OCI-M1 (cell line): ENCODE measurements around the gene SFXN5.

ENCODE experiments used
- DNase-seq: peaks from one replicate; lab custom pipeline; 2025; lab: John Stamatoyannopoulos, UW

Gene SFXN5

DNA sequence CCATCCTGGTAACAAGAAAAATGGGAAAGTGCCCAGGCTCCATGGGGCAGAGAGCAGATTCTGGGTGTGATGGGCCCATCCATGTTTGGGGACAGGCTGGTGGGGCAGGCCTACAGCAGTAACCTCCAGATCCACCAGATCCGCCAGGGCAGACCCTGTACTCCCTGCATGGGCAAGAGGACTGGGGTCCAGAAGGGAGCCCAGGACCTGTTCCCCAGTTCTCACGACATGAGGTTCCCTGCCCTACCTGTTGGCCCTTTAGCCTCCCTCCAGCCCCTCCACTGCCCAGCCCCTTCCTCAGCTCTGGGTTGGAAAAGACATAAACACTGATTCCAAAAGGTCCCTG, 115.5 kb downstream of the SFXN5 start:
- no peak for DNase-seq

DNA sequence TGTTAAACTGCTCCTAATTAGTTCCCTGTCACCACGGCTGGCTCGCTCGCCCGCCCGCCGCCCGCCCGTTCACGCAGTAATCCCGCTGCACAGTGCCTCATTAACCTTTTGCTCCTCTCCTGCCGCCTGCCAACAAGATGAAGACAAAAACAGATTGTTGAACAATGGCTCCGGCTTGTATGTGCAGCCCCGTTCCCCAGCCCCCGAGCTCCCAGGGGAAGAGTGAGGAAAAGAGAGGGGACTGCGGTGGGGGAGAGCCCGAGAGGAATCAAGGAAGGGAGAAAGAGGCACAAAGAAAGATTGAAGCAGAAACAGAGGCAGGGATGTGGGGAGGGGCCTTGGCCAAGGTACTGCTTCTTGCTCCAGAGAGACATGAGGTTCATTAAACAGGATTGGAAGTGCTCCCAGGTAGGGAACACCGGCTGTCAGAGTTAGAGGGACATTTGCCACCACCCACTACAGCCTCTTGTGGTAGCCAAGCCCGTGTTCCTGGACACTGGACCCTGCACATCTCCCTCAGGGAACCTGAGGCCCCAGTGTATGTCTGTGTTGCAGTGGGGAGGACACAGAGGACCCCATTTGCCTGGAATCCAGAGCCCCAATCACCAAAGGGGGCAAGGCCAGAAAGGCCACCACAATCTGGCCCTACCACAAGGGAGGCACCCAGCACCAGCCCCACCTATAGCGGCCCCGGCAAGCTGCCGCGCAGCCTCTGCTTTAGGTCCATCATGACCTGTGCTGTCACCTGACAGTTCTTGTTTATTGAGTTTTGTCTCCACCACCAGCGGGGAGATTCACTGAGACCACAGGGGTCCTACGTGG, 116.1 kb downstream of the SFXN5 start:
- DNase-seq, result no peak

DNA sequence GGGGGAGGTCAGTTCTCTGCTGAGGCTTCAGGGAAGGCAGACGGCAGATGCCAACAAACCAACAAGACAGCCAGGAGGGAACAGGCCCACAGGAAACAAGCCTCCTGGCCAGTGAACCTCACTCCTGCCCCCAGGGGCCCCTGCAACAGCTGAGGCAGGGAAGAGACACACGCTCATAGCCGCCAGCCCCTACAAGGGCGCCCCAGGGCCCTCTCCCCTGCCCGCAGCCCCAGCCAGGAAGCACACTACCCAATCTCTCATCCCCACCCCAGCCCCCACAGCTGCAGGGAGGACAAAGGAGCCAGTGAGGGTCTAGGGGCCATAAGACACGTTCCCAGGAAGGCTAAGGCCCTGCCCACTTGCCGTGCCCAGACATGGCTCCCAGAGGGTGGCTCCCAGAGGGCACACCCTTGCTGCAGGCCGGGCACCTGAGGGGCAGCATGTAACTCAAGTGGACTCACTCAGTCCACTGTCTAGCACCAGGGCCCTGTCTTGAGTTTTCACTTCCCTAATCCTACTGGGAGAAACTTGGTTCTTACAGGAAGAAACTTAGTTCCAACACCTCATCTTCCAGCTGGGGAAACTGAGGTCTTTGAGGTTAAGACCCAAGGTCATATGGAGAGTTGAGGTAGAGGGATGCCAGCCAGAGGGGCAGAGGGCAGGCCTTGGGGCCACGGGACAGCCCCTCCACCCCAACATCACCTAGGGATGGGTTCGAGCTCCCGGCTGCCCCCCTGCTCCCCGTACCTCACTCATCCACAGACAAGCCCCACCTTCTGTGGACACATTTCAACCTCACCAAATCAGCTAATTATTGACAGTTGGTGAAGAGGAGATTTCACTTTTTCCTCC, 116.9 kb downstream of the SFXN5 start:
- DNase-seq, result no peak

DNA sequence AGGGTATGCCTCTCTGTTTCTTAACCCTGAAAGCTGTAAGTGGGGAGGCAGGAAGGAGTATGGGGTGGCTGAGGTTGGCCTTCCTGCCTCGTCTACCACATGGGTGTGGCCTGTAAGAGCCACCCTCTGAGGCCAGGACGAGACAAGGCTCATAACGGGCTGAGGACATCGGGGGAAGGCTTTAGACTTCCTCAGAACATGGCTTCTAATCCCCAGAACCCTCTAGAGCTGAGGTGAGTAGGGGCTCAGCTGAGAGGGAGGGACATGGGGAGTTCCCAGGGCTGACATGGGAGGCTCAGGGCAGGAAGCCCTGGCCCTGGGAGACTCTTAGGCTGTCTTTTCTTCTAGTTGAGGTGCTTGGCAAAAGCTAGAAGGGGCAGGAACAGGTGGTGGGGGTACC, 117.5 kb downstream of the SFXN5 start:
- no peak for DNase-seq

DNA sequence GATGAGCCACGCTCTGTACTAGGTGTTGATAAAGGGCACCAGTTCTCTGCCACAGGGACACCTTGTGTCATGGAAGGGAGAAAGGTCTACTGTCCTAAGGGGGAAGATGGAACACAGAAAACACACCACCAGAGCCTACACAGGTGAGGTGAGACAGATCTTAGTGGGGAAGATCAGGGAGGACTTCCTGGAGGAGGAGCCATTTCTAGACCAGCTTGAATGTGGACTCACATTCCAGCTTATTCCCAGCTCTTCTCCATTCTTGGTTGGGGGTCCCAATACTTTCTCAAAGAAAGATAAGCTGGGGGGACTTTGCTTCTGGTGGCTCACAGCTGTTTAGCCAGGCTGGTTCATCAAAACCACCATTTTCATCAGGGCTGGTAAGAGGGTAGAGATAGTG, 118.0 kb downstream of the SFXN5 start:
- no peak for DNase-seq

DNA sequence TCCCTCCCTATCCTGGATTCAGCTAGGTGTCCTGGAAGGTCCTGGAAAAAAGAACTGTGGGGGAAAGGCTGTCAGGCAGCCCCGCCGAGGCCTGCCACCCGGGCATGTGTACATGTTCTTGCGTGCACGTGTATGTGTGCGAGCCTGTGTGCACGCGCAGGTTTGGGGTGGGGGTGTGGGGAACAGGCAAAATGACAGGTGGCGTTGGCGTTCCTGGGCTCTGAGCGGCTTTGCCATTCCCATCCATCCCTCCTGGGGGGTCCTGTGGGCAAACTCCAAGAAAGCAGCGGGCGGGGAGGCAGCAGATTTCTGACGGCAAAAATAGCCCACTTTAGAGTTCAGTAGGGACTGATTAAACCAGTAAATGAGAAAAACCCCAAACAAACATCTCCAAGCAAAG, 118.6 kb downstream of the SFXN5 start:
- DNase-seq, result no peak

DNA sequence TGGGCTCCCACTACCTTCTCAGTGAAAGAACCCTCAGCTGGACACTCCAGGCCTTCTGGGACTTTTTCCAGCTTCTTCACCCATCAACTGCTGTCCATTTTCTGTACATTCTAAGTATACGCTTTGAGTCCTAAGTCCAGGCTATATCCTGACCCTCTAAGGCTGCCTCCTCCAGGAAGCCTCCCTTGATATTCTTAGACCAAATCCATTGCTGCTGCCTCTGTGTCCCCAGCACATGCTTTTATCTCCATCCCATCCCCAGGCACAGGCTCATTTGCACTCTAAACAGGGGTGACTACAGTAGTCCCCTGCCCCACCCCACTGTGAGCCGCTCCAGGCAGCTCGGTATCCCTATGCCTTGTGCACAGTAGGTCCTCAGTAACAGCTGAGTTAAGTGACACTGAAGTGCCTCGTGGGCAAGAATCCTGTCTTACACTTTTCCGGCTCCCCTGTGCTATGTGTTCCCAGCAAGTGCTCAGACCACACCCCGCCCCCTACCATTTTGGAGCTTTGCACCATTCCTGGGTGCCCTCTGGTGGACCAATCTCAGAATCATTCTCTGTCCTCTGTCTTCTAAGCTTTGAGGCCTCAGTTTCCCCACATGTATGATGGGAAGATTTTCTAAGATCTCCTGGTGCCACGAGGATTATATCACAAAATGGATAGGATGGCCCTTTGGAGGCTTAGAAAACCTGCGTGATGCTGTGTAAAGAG, 119.2 kb downstream of the SFXN5 start:
- no peak for DNase-seq

DNA sequence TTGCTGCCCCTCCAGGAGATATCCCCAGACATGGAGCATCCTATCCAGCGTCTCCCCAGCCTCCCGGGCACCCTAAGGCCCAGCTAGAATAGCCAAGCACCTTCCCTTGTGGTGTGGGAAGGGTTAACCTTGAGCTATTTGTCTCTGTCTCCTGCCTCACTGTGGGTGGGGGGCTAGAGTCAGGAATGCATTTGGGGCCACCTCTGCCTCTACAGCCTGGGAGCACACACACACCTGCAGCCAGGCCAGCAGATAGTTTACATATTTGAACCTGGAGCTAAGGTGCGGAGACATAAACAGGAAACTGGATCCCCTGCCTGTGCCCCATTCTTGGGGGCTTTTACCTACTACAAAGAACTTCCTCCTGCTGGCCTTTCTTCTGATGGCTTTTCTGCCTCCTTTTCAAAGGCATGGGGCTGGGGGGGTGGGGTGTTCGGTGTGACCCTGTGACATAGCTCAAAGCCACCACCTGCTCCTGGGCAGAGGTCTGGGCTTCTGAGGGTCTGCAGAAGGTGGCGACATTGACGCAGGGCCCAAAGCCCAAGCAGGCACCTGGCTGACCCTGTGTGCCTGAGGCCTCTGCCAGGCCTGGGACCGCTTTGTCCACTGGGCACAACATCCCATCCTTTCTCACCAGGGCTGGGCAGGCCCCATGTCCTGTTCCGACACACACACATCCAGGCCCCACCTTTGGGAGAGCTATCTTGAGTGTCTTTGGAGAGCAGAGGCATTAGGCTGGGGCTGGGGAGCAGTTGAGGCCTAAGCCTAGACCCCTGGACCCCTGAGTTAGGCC, 120.0 kb downstream of the SFXN5 start:
- DNase-seq, result no peak

DNA sequence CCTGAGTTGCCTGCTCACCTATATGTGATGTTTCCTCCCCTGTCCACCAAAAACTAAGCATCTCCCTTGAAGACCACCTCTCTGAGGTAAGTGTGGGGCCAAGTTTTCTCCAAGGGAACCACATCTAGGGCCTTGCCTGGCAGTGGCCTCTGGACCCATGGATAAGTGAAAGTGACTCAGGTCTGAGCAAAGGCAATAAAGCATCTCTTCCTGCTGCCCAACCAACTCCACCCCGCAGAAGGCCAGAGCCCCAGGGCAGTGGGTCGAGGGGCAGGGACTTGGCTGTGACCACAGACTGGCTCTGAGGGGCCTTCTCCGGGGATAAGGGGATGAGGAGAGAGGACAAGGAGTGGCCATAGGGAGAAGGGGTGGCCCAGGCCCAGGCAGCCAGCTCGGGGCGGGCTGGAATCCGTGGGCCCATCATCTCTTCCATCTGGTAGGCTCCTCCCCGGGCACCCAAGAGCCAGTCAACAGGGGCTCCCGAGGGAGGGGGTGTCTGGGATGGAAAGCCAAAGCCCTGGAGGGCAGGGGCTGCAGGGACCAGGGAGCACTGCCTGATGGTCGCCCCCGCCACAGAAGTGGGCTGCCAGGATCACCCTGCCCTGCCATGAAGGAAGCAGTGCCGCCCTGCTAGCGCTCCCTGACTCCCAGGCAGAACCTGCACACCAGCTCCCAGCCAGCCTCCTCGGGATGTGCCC, 120.8 kb downstream of the SFXN5 start:
- no peak for DNase-seq

DNA sequence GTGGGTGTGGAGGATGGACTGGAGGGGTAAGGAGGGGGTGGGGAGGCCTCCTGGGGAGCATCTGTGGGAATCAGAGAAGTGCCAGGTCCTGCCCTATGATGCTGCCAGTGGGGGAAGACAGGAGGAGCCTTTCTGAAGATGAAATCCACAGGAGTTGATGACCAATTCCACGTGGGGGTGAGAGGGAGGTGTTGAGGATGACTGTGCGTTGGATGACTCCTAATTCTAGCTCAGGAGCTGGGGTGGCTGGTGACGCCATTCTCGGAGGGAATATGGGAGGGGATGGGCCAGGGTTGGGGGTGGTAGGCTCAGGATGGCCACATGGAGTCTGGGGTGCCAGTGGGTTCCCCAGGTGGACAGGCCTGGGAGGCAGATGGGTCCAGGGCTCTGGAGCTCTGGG, 121.9 kb downstream of the SFXN5 start:
- no peak for DNase-seq

DNA sequence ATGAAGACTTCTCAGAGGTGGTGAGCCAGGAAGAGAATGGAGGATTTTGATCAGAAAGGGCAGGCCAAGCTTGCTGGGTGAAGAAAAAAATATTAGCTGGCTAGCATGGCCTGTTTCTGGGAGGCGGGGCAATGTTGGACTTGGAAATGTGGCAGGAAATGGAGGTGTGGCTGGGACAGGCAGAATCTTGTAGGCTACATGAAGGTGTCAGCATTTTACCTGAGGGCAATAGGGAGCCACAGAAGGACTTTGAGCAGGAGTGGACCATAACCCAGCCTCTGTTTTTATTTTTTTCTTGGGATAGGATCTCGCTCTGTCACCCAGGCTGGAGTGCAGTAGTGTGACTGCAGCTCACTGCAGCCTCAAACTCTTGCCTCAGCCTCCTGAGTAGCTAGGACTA, 122.5 kb downstream of the SFXN5 start:
- DNase-seq, result no peak

DNA sequence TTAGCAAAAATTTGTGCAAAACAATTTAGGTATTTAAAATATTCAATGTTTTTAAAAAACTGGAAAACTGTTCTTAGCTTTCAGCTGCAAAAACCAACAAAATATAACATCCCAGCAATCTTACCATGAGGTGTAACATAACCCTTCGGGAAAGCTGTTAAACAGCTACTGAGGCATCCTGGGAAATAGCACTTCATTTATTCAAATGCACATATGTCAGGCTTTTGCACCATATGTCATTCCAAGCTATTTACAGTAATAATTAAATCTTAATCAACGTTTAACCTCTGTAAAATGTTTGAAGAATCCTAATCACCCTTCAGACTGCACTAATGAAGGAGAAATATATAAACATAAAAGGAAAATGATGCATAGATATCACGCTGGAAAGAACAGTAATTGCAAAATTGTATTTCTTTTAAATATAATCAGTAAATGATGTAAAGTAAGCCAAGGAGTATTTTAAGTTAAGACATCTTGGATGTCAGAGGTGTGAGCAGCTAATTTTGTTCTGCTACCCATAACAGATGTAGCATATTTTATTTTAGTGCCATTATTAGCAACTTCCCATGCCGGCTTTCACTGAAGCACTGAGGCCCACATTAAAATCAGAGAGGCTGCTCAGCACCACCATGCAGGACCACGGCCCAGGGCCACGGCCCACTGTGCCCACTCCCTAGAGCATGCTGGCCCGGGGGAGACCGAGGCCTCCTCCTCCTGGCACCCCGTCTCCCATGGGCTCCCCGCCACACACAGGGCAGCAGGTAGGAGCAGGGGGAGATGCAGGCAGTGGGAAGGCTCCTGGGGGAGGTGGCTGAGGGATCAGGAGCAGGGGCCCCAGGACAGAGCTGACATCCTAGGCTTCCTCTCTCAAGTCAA, 123.3 kb downstream of the SFXN5 start:
- DNase-seq, result no peak

DNA sequence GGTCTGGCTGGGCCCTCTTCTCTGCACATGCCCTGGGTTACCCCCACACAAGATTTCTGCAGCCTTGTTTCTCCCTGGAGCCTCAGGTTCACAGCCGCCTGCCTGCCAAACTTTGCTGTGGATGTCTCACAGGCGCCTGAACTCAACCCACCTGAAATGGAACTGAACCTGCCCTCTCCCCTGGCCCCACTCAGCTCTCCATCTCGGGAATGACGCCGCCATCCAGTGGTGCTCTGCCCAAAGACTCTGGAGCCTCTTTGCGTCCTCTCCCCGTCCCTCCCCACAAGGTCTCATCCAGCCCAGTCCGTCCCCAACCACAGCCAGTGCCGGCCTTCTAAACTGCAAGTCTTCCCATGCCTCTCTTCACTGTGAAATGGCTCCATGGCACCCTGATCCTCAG, 125.0 kb downstream of the SFXN5 start:
- no peak for DNase-seq

DNA sequence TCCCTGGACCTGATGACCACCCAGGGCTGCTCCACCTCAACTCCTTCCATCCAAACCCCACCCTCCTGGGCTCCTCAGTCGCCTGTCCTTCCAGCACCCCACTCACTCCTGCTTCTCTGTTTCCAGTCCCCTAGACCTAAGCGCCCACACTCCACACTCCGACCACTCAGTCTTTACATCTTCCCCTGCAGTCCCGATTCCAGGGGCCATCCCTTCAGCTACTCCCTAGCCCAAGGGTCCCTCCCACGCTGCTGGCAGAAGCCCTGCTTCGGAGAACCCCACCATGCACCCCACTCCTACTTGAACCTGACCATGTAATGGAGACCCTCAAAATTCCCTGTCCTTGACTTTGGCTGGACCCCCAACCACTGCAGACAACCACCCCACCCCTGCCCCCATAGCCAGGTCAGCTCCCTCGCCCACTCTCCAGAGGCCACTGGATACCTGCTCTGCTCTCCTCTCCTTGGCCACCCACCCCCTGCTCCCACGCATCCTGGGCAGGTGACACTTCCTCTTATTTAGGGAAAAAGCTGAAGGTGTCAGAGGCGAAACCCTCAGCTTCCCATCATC, 126.0 kb downstream of the SFXN5 start:
- no peak for DNase-seq

DNA sequence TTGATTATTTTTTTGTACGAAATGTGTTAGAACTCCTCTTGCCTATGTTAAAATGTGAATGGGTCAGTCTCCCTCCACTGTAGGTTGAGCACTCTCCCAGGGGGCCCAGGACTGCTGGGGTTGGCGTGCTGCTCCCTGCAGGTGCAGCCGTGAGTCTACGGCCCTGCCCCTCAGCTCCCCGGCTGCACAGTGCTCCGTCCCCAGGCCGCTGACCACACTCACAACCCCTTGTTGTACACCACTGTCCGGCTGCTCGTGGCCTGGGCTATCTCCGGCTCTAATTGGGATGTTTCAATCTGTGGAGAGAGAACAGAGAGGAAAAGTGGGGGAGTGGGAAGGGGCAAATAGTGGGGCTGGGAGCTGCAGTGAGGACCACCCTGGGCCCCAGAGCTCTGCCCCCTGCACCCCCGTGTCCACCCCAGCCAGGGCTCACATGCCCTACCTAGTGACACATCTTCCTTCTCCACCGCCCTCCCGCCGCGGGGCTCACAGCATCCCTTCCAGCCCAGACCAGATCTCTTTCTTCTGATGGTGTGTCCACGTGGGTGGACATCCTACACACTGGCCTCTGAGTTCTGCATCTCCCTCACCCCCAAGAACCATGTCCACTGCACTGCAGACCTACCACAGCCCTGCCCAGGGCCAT, 126.6 kb downstream of the SFXN5 start:
- DNase-seq, result no peak

DNA sequence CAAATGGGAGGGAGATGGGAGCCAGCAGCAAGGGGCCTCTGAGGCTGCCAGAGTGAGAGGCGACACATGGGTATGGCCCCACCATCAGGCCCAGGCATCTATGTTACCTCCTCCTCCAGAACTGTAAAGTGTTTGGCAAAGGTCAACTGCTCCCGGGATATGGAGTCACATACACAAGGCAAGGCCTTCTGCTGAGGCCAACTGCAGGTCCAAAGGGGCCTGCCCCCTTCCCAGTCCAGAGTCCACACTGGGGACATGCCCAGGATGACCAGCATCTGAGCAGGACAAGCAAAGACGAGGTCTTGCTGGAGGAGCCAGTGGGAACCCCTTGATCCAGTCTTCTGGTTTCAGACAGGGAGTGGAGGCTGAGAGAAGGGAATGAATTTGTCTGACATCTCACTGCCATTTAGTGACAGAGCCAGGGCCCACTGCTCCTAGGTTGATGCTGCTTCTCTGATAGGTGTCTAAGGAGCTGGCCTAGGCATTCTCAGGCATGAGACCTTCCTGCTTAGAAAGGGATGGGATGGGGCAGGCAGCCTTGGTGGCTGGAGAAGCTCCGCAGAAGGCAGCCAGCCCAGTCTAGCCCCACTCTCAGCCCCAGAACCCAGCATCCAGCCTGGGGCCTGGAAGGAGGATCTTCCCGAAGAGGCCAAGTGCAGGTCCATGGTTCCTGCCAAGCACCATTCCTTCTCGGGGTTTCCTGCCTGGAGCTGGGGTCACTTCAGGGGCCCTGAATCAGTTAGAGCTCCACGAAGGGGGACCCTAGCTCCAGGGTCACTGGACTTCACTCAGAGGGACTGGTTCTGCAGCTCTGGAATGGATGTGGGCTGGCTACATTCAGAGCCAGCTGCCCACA, 127.7 kb downstream of the SFXN5 start:
- DNase-seq, result no peak

DNA sequence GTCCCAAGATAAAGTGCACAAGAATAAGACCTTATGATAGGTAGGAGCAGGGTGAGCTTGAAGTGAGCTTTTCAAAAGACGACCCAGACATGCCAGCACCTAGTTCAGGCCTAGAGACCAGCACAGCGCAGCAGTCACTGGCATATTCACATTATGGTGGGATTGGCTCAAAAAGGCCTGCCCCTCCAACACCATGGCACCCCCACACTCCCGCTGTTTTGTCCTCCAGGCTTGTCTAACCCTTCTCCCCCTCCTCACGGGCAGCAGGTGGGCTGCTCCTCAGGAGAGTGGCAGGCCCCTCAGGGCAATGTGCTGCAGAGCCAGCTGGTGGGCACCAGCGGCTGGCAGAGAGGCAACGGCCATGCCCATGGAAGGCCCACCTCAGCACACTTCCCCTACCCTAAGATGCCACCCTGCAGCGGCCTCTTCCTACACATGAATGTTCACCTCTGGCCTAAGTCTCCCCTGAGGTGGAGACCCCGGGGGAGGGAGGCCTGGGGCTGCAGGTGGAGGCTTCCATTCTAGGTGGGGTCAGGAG, 128.6 kb downstream of the SFXN5 start:
- DNase-seq, result no peak

DNA sequence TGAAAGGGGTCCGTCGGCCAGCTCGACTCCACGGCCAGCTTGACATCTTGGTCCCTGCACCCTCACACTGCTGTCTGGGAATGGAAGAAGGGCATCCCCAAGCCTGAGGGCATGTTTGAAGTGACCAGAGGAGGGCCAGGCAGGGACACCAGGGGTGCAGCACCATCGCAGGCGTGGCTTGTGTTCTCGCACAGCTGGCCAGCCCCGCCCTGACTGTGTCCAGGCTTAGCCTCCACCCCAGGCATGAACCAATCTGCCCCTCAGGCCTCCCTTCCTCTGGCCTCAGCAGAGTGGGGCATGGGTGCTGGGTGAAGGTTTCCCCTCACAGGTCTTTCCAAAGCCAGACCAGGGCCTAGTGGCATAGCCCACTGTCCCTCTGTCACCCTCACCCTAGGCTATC, 129.2 kb downstream of the SFXN5 start:
- no peak for DNase-seq
